Activated CD4-positive, CD25-positive, alpha-beta regulatory T cell treated with anti-CD3 and anti-CD28 coated beads, Interleukin-2, amount 50 U/mL, for 16 hours (primary cell): Measurements from ENCODE around the gene KRTAP10-3.
"Not testable (repeated sequence)": the region's sequence is repeated elsewhere in the genome, so short reads cannot be mapped to it uniquely, and the experiment has no call there.

Experiments used
- DNase-seq: peaks from one replicate; pipeline ENCODE4 v3.0.0-alpha.2; 2020; ENCODE audit warnings: low read depth, low spot score

The KRTAP10-3 gene

GRCh38 chr21:44571844-44572782 is 13.5 kb upstream of the KRTAP10-3 start:
- no peak for DNase-seq

DNA sequence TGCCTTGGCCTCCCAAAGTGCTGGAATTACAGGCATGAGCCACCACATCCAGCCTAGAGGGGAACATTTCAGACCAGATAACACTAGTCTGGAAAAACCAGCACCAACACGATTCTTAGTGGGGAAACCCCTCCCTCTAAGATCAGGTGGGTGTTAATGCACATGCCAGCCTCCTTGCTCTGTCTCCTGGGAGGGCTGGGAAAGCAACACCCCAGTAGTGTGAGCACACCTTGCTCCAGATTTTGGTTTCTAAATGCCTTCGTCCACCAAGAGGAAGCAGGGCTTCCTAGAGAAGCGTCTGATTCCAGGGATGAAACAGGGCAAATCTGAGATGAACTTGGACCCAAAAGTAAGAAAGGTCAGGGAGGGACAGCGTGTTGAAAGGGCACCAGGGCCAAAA is 12.7 kb upstream of the KRTAP10-3 start:
- DNase-seq, result no peak

GRCh38 chr21:44569861-44570517 is 11.4 kb upstream of the KRTAP10-3 start:
- DNase-seq, result no peak

- no peak for DNase-seq
Measured at GRCh38 chr21:44568667-44569556, 10.3 kb upstream of the KRTAP10-3 start.

- DNase-seq, result no peak
Measured at GRCh38 chr21:44568261-44568660, 9.7 kb upstream of the KRTAP10-3 start.

DNA sequence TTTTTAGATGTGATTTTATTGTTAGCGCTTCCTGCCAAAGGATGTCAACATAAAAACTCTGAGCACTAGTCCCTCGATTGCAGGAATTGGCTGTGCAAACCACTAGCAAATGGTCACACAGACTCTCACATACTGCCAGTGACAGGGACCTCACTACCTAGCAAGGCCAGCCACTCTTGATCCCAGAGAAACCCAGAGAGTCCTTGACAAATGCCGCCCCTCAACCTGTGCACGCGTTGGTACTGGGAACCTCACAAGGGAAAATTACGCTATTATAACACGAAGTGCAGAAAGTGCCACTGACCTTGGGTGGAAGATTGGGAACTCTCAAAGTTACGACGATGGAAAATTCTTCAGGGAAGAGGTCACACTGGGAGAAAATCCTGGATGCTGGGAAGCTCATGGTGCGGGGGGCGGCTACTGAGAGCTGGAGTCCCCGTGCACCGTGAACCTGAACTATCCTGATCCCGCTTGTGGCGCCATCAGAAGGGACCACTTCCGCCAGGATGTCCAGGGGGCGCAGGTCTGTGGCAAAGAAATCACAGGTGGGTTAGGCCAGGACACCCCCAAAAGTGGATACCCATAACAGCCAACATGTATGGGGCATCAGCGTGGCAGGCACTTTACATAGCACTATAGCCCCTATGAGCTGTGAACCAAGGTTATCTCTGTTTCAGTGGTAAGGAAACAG is 9.0 kb upstream of the KRTAP10-3 start:
- DNase-seq, result no peak

DNA sequence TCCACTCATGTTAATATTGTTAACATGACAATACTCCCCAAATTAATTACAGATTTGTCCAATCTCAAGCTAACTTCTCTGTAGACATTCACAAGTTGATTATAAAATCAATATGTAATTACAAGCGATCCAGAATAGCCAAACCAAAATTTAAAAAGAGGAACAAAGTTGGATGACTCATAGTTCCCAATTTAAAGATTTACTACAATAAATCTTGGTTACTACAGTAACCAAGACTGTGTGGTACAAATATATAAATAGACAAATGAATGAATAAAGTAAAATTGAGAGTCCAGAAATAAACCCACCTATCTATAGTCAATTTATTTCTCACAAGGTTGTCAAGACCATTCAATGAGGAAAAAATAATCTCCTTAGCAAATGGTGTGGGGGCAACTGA is 7.8 kb upstream of the KRTAP10-3 start:
- DNase-seq, result no peak

DNA sequence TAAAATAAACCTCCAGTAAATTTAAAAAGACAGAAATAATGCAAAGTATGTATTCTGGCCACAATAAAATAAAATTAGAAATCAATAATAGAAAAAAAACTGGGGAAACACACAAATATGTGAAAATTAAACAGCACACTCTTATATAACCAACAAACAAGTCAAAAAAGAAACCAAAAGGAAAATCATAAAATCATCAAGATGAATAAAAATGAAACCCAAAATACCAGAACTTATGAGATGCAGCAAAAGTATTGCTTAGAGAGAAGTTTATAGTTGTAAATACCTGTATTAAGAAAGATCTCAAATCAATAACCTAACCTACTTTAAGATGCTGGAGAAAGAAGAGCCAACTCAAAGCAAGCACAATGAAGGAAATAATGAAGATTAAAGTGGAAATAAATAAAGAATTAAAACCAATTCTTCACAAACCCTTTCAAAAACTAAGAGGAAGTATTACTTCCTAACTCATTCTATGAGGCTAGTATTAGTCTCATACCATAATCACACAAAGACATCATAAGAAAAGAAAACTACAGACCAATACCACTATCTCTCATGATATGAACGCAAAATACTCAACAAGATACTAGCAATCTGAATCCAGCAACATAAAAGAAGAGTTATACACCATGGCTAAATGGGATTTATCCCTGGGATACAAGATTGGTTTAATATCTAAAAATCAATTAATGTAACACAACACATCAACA is 6.4 kb upstream of the KRTAP10-3 start:
- DNase-seq, result no peak

GRCh38 chr21:44564099-44564498 is 5.5 kb upstream of the KRTAP10-3 start:
- no peak for DNase-seq

- not testable (repeated sequence) for DNase-seq
Measured at GRCh38 chr21:44558329-44558675, 293 bp downstream of the KRTAP10-3 start.

GRCh38 chr21:44557491-44558328 is 885 bp downstream of the KRTAP10-3 start:
- no peak for DNase-seq

DNA sequence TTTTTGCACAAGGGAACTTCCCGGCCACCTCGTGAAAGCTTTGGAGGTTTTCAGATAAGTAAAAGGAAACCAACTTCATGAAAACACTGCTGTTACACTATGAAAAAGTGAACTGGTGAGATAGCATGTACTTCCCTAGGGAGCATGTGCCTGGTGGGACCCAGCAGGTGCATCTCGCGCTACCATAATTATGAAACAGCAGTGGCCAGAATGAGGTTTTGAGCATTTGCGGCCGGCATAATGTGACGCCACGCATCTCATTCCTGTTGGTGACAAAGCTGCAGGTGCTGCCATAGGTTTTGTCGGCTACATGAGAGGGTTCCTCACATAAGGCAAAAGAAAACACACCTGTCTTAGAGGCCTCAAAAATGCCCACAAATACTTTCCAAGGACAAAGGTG is 1.7 kb downstream of the KRTAP10-3 start:
- DNase-seq, result no peak

GRCh38 chr21:44555200-44555875 is 3.3 kb downstream of the KRTAP10-3 start:
- no peak for DNase-seq

DNA sequence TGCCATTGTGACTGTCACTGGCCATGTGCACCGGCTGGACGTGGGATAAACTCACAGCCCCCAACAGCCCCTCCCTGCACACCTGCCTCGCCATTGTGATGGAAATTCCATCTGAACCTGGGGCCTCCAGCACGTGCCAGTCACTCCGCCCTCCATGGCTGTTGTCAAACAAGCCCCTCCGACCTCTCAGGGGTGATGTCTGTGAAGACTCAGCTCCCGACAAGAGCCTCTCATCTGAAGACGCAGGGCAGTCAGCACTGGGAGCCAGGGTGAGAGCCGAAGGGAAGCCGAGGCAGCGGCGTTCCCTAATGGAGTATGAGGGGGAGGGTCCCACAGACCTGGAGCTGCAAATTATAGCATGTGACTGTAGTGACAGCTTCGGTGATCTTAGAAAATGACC is 5.9 kb downstream of the KRTAP10-3 start:
- DNase-seq, result no peak

- DNase-seq, result no peak
Measured at GRCh38 chr21:44552136-44552535, 6.5 kb downstream of the KRTAP10-3 start.

DNA sequence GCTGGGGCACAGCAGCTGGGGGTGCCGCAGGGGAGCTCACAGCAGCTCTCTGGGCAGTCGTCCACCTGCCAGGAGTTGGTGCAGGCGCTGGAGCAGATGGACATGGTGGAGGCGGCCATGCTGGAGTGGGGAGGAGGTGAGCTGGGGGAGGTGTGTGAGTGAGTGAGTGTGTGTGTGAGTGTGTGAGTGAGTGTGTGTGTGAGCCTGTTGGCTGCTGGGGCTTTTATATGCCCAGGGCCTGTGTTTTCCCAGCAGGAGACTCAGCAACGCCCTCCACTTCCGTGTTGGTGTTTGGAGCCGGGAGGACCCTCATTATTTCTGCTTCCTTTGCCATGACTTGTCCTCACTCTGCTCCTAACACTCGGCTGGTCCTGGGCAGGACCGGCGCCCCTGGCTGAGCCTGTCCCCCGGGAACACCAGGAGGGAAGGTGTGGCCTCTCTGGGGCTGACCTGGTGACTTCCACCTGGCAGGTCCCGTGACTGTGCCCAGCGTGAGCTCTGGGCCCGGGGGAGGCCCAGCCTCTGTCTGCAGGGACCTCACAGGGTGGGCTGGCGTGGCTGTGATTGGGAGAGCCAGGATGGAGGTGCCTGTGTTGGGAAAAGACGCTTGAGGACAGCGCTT is 7.1 kb downstream of the KRTAP10-3 start, which contains the start of gene KRTAP10-2:
Gene KRTAP10-2 (minus strand): TSS at position 166 of the 622 bp plus-strand sequence. CDS start 47 bp downstream, at position 119.
- DNase-seq, result no peak

GRCh38 chr21:44550807-44551206 is 7.8 kb downstream of the KRTAP10-3 start:
- DNase-seq, result no peak

DNA sequence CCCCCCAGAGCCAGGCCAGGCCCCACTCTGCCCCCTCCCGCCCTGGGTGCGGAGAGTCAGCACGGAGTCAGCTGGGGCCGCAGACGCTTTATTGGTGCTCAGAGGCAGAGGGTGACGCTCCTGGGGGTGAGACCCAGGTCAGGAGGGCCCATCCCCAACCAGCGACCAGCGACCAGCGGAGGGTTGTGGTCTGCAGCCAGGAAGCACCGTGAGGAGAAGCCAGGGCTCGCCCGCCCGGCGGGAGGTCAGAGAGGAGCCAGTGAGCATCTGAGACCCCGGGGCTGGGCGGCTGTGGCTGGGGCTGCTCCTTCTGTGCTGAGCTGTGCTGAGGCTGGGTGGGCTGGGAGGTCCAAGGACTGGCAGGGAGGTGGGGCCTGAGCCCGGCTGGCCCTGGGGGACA is 8.3 kb downstream of the KRTAP10-3 start:
- not testable (repeated sequence) for DNase-seq
